CD4-positive, alpha-beta memory T cell (primary cell): Measurements from ENCODE around the gene ZNF662. TPM values are rescaled to one million over a fixed set of nuclear protein-coding genes. Genes with fewer than 3 reads are reported as not detected.

Experiments
- CTCF ChIA-PET: fragments of 350-600 bp; sonication (Branson Sonifier 250); formaldehyde crosslinking; loops from one replicate; lab custom pipeline; 2021; ENCODE audit warnings: inconsistent platforms; ENCODE audit not compliant: partially characterized antibody; lab: Charles Lee
- POLR2A ChIA-PET: fragments of 350-600 bp; sonication (Branson Sonifier 250); formaldehyde crosslinking; loops from one replicate; lab custom pipeline; 2021; ENCODE audit not compliant: partially characterized antibody; lab: Charles Lee
- DNase-seq, 5 donors: peaks; one replicate each; pipeline versions ENCODE4 v3.0.0 to v3.0.0-alpha.2; 2020 to 2022; ENCODE audit warnings: mixed read lengths in 1 of 5
- H3K27ac ChIP-seq: one replicate; pipeline ENCODE4 v1.7.0; 2013; ENCODE audit warnings: low read depth, low read length
- H3K27me3 ChIP-seq: 2 replicates; pipeline ENCODE4 v1.7.0; 2013; ENCODE audit warnings: mild to moderate bottlenecking, low read length, moderate library complexity; ENCODE audit not compliant: insufficient read depth
- H3K36me3 ChIP-seq: 2 replicates; pipeline ENCODE4 v1.7.0; 2013; ENCODE audit warnings: mild to moderate bottlenecking, low read length, moderate library complexity; ENCODE audit not compliant: insufficient read depth
- H3K4me1 ChIP-seq: 2 replicates; pipeline ENCODE4 v1.7.0; 2013; ENCODE audit warnings: mild to moderate bottlenecking, low read length, moderate library complexity; ENCODE audit not compliant: insufficient read depth
- H3K4me3 ChIP-seq, 2 donors: one replicate each; pipeline ENCODE4 v1.7.0; 2013; ENCODE audit warnings: low read length in 2 of 2, mild to moderate bottlenecking in 1 of 2
- H3K9me3 ChIP-seq, 2 donors: one replicate each; pipeline ENCODE4 v1.7.0; 2013; ENCODE audit warnings: low read length in 2 of 2, control low read depth in 1 of 2; ENCODE audit not compliant: control insufficient read depth in 1 of 2
- H3K27ac Mint-ChIP-seq, 7 donors: one replicate each; pipeline ENCODE4 v1.8.0; 2020 to 2021; ENCODE audit warnings: mixed read lengths in 7 of 7, mild to moderate bottlenecking in 6 of 7, inconsistent platforms in 3 of 7, moderate library complexity in 3 of 7
- H3K27me3 Mint-ChIP-seq, 2 donors: one replicate each; pipeline ENCODE4 v1.8.0; 2020 to 2021; ENCODE audit warnings: mixed read lengths in 2 of 2
- H3K36me3 Mint-ChIP-seq, 2 donors: one replicate each; pipeline ENCODE4 v1.8.0; 2020 to 2021; ENCODE audit warnings: mixed read lengths in 2 of 2, inconsistent platforms in 1 of 2, mild to moderate bottlenecking in 1 of 2
- H3K4me1 Mint-ChIP-seq, 4 donors: one replicate each; pipeline ENCODE4 v1.8.0; 2020 to 2021; ENCODE audit warnings: mixed read lengths in 4 of 4, mild to moderate bottlenecking in 1 of 4
- H3K4me3 Mint-ChIP-seq, 8 donors: one replicate each; pipeline ENCODE4 v1.8.0; 2020 to 2021; ENCODE audit warnings: mixed read lengths in 8 of 8, mild to moderate bottlenecking in 7 of 8, moderate library complexity in 6 of 8, inconsistent platforms in 3 of 8
- H3K9me3 Mint-ChIP-seq, 8 donors: one replicate each; pipeline ENCODE4 v1.8.0; 2020 to 2021; ENCODE audit warnings: mixed read lengths in 8 of 8, mild to moderate bottlenecking in 5 of 8, inconsistent platforms in 3 of 8, moderate library complexity in 1 of 8
- intact Hi-C: fragments of 100-400 bp; cut with micrococcal nuclease; formaldehyde crosslinking; loops from one replicate; pipeline ENCODE4 v1.15.1; 2023
- polyA plus RNA-seq, 2 donors: library from polyadenylated mRNA; unstranded; fragments of 300-500 nt; fragmentation: Illumina TruSeq; gene quantifications; one replicate each; pipeline ENCODE4 v1.2.3, GENCODE V29; 2021
- total RNA-seq, 2 experiments: library from RNA; stranded (reverse); gene quantifications; one replicate each; pipeline ENCODE4 v1.2.3, GENCODE V29; 2021

Gene ZNF662
- total and polyA plus RNA-seq, 4 experiments from 2014 or later: 0.07 to 2.7 (median 2.1) TPM; not detected in 1

DNA sequence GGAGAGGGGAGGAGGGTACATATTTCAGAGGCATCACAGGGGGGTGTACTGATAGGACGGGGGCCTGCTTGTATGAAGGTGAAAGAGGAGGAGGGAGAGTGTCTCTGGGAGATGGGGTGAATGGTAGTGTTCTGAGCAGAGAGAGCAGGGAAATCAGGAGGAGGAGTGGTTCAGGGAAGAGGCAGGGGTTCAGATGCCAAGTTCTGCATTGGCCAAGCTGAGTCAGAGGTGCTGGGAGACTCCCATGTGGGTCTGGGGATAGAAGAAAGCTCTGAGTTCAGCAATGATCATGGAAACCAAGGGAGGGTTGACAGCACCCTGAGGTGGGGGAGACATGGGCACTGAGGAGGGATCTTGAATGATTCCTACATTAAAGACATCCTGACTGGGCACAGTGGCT is 33.2 kb upstream of the ZNF662 start:
- Histone ChIP-seq H3K27me3 (no peaks in the 10 kb centered on the region), H3K4me3 (no peak overlapping the region), H3K36me3 (no peaks in the 10 kb centered on the region), H3K27ac (no peak overlapping the region), H3K9me3 (no peaks in the 10 kb centered on the region), H3K4me1 (no peaks in the 10 kb centered on the region)
- Mint-ChIP-seq H3K4me3 (no peak overlapping the region), H3K4me1 (no peaks in the 10 kb centered on the region), H3K36me3 (no peaks in the 10 kb centered on the region), H3K27me3 (peaks cover 3 to 5% of the 10 kb centered on the region in 2 donors), H3K27ac (no peak overlapping the region), H3K9me3 (no peaks in the 10 kb centered on the region)
- intact Hi-C loops: no loop called here
- CTCF ChIA-PET: no interaction called here
- DNase-seq: no peak
- POLR2A ChIA-PET: no interaction called here

DNA sequence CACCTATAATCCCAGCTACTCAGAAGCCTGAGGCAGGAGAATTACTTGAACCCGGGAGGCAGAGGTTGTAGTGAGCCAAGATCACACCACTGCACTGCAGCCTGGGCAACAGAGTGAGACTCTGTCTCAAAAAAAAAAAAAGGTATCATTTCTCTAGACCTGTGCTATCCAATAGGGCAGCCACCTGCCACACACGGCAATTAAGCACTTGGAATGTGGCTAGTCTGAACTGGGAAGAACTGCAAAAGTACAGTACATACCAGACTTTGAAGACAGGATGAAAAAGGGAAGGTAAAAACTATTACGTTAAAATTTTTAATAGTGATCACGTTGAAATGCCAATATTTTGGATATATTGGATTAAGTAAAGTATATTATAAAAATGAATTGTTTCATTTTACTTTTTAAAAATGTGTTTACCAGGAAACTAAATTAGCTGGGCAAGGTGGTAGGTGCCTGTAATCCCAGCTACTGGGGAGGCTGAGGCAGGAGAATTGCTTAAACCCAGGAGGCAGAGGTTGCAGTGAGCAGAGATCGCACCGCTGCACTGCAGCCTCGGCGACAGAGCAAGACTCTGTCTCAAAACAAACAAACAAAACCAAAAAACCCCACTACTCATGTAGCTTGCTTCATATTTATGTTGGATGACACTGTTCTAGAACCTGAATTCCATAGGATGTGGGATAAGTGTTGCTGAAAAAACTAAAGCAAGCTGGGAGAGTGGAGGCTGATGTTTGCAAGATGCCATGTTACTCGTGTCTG is 32.5 kb upstream of the ZNF662 start:
- intact Hi-C loops: no loop called here
- H3K27ac Mint-ChIP-seq: no peak overlapping the region
- CTCF ChIA-PET: interaction anchor here (1.5 kb wide), 1 partner anchor 42 kb away, joined by 3 read pairs; no protein-coding TSS in a partner anchor

DNA sequence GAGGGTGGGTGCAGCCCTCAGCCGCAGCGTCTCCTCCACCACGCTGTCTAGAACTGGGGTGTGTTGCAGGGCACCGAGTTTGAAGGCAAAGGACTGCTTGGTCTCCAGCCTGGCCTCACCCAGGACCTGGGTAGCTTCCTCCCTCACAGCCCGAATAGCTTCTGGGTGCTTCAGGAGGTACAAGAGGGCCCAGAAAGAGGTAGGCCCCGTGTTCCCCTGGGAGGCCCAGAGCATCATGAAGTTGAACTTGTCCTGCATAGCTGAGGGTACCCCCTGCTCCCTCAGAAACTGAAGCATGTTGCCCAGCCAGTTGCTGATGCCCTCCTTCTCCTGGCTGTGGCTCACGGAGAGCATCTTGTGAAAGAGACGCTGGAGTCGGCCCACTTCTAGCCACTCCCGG is 31.2 kb upstream of the ZNF662 start:
- H3K4me3 Mint-ChIP-seq: no peak overlapping the region
- Histone ChIP-seq H3K4me1 (no peaks in the 10 kb centered on the region), H3K9me3 (no peaks in the 10 kb centered on the region), H3K36me3 (no peaks in the 10 kb centered on the region), H3K27ac (no peak overlapping the region), H3K27me3 (no peaks in the 10 kb centered on the region), H3K4me3 (no peak overlapping the region)
- H3K36me3 Mint-ChIP-seq: no peaks in the 10 kb centered on the region
- peaks cover 0 to 2% (median 0%) of the 10 kb centered on the region in 4 donors for H3K4me1 Mint-ChIP-seq
- H3K9me3 Mint-ChIP-seq: no peaks in the 10 kb centered on the region
- ChIA-PET CTCF (interaction anchor here (1.1 to 1.5 kb wide), 3 partner anchors 43 to 125 kb away, joined by 3 read pairs; no protein-coding TSS in a partner anchor), POLR2A (no interaction called here)
- H3K27me3 Mint-ChIP-seq: peaks cover 3 to 5% of the 10 kb centered on the region in 2 donors
- intact Hi-C loops: no loop called here
- H3K27ac Mint-ChIP-seq: no peak overlapping the region
- DNase-seq: no peak

More for the DNA sequence above, 32.5 kb upstream of the ZNF662 start:
- Mint-ChIP-seq H3K4me3 (no peak overlapping the region), H3K27me3 (peaks cover 3 to 5% of the 10 kb centered on the region in 2 donors), H3K9me3 (no peaks in the 10 kb centered on the region), H3K4me1 (no peaks in the 10 kb centered on the region), H3K36me3 (no peaks in the 10 kb centered on the region)
- H3K27ac ChIP-seq: no peak overlapping the region
- H3K36me3 ChIP-seq: no peaks in the 10 kb centered on the region
- no peak overlapping the region for H3K4me3 ChIP-seq
- no peaks in the 10 kb centered on the region for H3K9me3 ChIP-seq
- POLR2A ChIA-PET: no interaction called here
- no peak for DNase-seq
- no peaks in the 10 kb centered on the region for H3K27me3 ChIP-seq
- no peaks in the 10 kb centered on the region for H3K4me1 ChIP-seq

DNA sequence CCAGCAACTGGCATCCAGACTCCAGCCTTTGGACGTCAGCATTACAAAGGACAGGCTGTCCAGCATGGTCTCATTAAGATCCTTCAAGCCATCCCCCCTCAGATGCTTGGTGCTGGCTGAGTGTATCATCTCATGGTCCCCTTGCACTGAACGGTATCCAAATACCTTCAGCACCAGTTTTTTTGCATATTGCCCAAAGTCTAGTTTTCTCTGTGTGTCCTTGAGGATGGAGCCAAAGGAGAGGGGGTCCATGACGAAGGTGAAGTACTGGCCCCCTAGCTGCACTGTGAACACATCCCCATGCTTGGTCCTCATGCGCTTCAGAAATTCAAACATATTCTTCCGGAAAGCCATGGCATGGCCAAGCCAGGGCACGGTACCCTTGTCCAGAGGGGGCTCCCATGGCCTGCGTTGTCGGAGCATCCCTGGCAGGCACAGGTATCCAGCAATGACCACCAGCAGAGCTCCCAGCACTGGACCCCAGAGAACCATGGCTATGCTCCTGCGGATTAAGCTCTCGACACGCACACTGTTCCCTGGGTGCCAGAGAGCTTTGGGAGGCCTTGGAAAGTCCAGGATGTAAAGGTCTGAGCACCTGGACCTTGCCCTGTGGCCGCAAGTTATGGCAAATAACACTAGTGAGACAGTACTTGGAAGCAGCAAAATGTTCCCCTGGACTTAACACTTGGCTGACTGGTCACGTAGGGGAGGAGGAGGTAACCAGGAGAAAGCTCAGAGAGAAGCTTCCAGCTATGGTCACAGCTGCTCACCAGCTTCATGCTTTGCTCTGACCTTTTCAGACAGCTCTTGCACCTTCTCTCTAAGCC is 30.4 kb upstream of the ZNF662 start, which contains the start of gene CYP8B1:
Gene CYP8B1 (minus strand): TSS at position 555 of the 827 bp plus-strand sequence. CDS start 63 bp downstream, at position 492.
- Histone ChIP-seq H3K4me3 (no peak within 1 kb of the TSS), H3K9me3 (no peaks in the 10 kb centered on the region), H3K36me3 (no peaks in the 10 kb centered on the region), H3K27me3 (no peaks in the 10 kb centered on the region), H3K4me1 (peaks cover 4% of the 10 kb centered on the region), H3K27ac (no peak within 1 kb of the TSS)
- POLR2A ChIA-PET: no interaction called here
- no peaks in the 10 kb centered on the region for H3K36me3 Mint-ChIP-seq
- H3K9me3 Mint-ChIP-seq: no peaks in the 10 kb centered on the region
- peaks cover 3 to 5% (median 4%) of the 10 kb centered on the region in 4 donors for H3K4me1 Mint-ChIP-seq
- CTCF ChIA-PET: interaction anchor here (1.1 to 8.2 kb wide), 3 partner anchors 92 to 125 kb away, joined by 3 to 156 read pairs (median 3); no protein-coding TSS in a partner anchor
- no peak within 1 kb of the TSS for H3K27ac Mint-ChIP-seq
- H3K4me3 Mint-ChIP-seq: no peak within 1 kb of the TSS
- intact Hi-C loops: no loop called here
- DNase-seq: no peak
- peaks cover 3 to 5% of the 10 kb centered on the region in 2 donors for H3K27me3 Mint-ChIP-seq

DNA sequence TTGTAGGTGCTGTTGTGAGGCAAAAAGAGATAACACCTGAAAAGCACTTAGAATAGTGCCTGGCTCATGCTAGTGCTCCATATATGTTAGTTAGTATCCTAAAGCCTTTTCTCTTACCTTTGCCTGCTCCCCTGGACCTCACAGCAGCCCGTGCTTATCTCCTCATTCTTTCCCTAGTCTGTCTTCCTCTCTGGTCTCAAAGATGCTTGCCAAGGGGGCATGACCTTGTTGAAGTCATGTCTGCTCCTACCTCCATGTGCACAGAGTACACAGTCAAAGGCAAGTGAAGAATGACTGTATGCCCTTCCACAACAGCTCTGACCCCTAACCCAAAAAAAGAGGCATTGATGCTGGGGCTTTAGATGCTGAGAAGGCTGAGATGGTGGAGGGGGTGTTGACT is 29.5 kb upstream of the ZNF662 start:
- DNase-seq: no peak
- Histone ChIP-seq H3K9me3 (no peaks in the 10 kb centered on the region), H3K27ac (no peak overlapping the region), H3K4me3 (no peak overlapping the region), H3K27me3 (no peaks in the 10 kb centered on the region), H3K36me3 (no peaks in the 10 kb centered on the region), H3K4me1 (peaks cover 8% of the 10 kb centered on the region)
- POLR2A ChIA-PET: no interaction called here
- Mint-ChIP-seq H3K9me3 (no peaks in the 10 kb centered on the region), H3K27me3 (peaks cover 3 to 5% of the 10 kb centered on the region in 2 donors), H3K4me3 (no peak overlapping the region), H3K27ac (no peak overlapping the region), H3K36me3 (no peaks in the 10 kb centered on the region), H3K4me1 (peaks cover 7 to 10% (median 10%) of the 10 kb centered on the region in 4 donors)
- intact Hi-C loops: no loop called here
- CTCF ChIA-PET: interaction anchor here (8.2 kb wide), 1 partner anchor 93 kb away, joined by 156 read pairs; no protein-coding TSS in a partner anchor

DNA sequence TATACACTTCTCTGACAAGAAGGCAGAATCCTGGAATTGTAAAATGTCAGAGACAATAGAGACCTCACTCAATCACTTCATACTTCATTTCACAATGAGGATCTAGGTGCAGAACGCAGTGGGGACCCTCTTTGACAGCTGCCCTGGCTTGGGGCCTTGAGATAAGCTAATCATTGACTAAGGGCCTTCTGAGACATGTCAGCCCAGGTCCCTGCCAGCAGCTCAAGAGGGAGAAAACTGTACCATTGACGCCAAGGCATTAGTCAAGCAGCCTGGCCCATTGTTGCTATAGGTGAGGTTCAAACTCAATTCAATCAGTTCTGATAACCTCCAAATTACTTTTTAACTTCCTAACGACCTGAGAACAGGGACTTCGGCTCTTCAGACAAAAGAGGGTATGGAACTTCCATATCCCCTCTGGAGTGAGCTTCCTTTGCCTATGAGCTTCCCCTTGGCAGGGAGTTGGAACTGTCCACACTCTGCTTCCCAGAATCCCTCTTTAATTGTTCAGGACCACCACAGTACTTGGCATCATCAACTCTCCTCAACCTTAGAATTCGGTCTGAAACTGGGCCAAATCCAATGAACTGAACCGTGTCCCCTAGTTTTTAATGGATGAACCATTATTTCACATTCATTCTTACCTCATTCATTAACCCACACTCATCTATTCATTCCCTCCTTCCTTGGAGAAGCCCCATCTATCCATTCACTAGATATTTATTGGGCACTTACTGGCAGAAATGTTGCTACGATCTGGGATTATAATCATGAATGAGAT is 28.8 kb upstream of the ZNF662 start:
- ChIA-PET CTCF (interaction anchor here (1.5 to 8.2 kb wide), 4 partner anchors 8 to 94 kb away, joined by 3 to 156 read pairs (median 12); no protein-coding TSS in a partner anchor), POLR2A (no interaction called here)
- H3K27ac ChIP-seq: no peak overlapping the region
- H3K27ac Mint-ChIP-seq: no peak overlapping the region
- H3K9me3 Mint-ChIP-seq: no peaks in the 10 kb centered on the region
- H3K4me1 Mint-ChIP-seq: peaks cover 9 to 15% (median 12%) of the 10 kb centered on the region in 4 donors
- DNase-seq: no peak
- peaks cover 11% of the 10 kb centered on the region for H3K4me1 ChIP-seq
- H3K4me3 Mint-ChIP-seq: no peak overlapping the region
- H3K36me3 Mint-ChIP-seq: no peaks in the 10 kb centered on the region
- H3K27me3 ChIP-seq: no peaks in the 10 kb centered on the region
- no peaks in the 10 kb centered on the region for H3K9me3 ChIP-seq
- no peaks in the 10 kb centered on the region for H3K36me3 ChIP-seq
- H3K27me3 Mint-ChIP-seq: peaks cover 2 to 5% of the 10 kb centered on the region in 2 donors
- intact Hi-C loops: no loop called here
- H3K4me3 ChIP-seq: no peak overlapping the region
